IMR-90 (cell line): ENCODE measurements around the gene PAXX. TPM values are rescaled to one million over a fixed set of nuclear protein-coding genes. Genes with fewer than 3 reads are reported as not detected.
A peak's percentile ranks its signal among the peaks of the same experiment; 100 is the strongest.

Source experiments
- ATAC-seq: fragments of 200-7000 bp; cut with Tn5 transposase; 2 replicates; pipeline ENCODE4 v1.9.1; 2020; ENCODE audit warnings: low read depth, mild to moderate bottlenecking, moderate library complexity
- BruUV-seq: library from RNA; stranded (reverse); fragments of 400-500 nt; replicated peaks from 2 replicates; lab custom pipeline; 2021; lab: Mats Ljungman, UMichigan
- CTCF ChIA-PET: fragments of 300-600 bp; formaldehyde crosslinking; extraction: SDS; loops from one replicate; lab custom pipeline; 2021; ENCODE audit warnings: antibody characterized with exemption; lab: Yijun Ruan, JAX
- POLR2A ChIA-PET: fragments of 300-600 bp; sonication (Branson Sonifier 250); formaldehyde crosslinking; loops from one replicate; lab custom pipeline; 2022; ENCODE audit warnings: antibody characterized with exemption; ENCODE audit not compliant: unreplicated experiment; lab: Charles Lee
- DNase-seq: peaks from one replicate; pipeline ENCODE4 v3.0.0; 2013
- H2AFZ ChIP-seq: replicated peaks from 2 replicates; pipeline ENCODE3; 2013; ENCODE audit warnings: low read length, mild to moderate bottlenecking; ENCODE audit not compliant: poor library complexity
- H2AK5ac ChIP-seq: 2 replicates; pipeline ENCODE4 v1.6.1; 2013; ENCODE audit warnings: low read depth, low read length, inconsistent platforms
- H2AK9ac ChIP-seq: replicated peaks from 2 replicates; pipeline ENCODE3; 2013; ENCODE audit warnings: mild to moderate bottlenecking, low read depth, low read length, moderate library complexity; ENCODE audit not compliant: poor library complexity
- H2BK120ac ChIP-seq: 2 replicates; pipeline ENCODE4 v1.6.1; 2013; ENCODE audit warnings: low read depth, low read length, inconsistent platforms
- H2BK15ac ChIP-seq: 3 replicates; pipeline ENCODE4 v1.6.1; 2013; ENCODE audit warnings: low read depth, low read length, inconsistent platforms
- H2BK20ac ChIP-seq: 2 replicates; pipeline ENCODE4 v1.6.1; 2013; ENCODE audit warnings: low read depth, mild to moderate bottlenecking, inconsistent platforms, low read length, moderate library complexity
- H2BK5ac ChIP-seq: 2 replicates; pipeline ENCODE4 v1.6.1; 2013; ENCODE audit warnings: mild to moderate bottlenecking, low read depth, low read length, inconsistent platforms; ENCODE audit not compliant: poor library complexity, severe bottlenecking
- H3K14ac ChIP-seq: replicated peaks from 2 replicates; pipeline ENCODE4 v1.6.1; 2013; ENCODE audit warnings: low read depth, low read length, inconsistent platforms
- H3K18ac ChIP-seq: 2 replicates; pipeline ENCODE4 v1.6.1; 2013; ENCODE audit warnings: low read depth, low read length, control low read depth
- H3K23ac ChIP-seq: 2 replicates; pipeline ENCODE4 v1.6.1; 2013; ENCODE audit warnings: low read depth, low read length, inconsistent platforms
- H3K27ac ChIP-seq: 2 replicates; pipeline ENCODE4 v1.5.1; 2013; ENCODE audit warnings: mild to moderate bottlenecking, control low read depth, low read length; ENCODE audit not compliant: insufficient read depth
- H3K27me3 ChIP-seq: 2 replicates; pipeline ENCODE4 v1.6.1; 2013; ENCODE audit warnings: low read length; ENCODE audit not compliant: control insufficient read depth, insufficient read depth
- H3K36me3 ChIP-seq: 2 replicates; pipeline ENCODE4 v1.6.1; 2013; ENCODE audit warnings: low read length, mixed read lengths; ENCODE audit not compliant: control insufficient read depth, insufficient read depth
- H3K4ac ChIP-seq: 2 replicates; pipeline ENCODE4 v1.6.1; 2013; ENCODE audit warnings: low read depth, low read length, inconsistent platforms
- H3K4me1 ChIP-seq: 2 replicates; pipeline ENCODE4 v1.6.1; 2013; ENCODE audit warnings: low read length, mixed read lengths; ENCODE audit not compliant: control insufficient read depth, insufficient read depth
- H3K4me2 ChIP-seq: 2 replicates; pipeline ENCODE4 v1.6.1; 2013; ENCODE audit warnings: low read depth, mild to moderate bottlenecking, control low read depth, low read length, moderate library complexity
- H3K4me3 ChIP-seq: 2 replicates; pipeline ENCODE4 v1.5.1; 2013; ENCODE audit warnings: low read depth, mild to moderate bottlenecking, control low read depth, low read length, moderate library complexity; ENCODE audit not compliant: insufficient read depth
- H3K56ac ChIP-seq: 2 replicates; pipeline ENCODE4 v1.6.1; 2013; ENCODE audit warnings: low read length, inconsistent platforms; ENCODE audit not compliant: insufficient read depth; ENCODE audit errors: extremely low read depth
- H3K79me1 ChIP-seq, 2 experiments: 2 replicates each; pipeline ENCODE4 v1.6.1; 2013; ENCODE audit warnings: low read length in 2 of 2, inconsistent platforms in 1 of 2, low read depth in 1 of 2
- H3K9ac ChIP-seq: 2 replicates; pipeline ENCODE4 v1.6.1; 2013; ENCODE audit warnings: low read depth, low read length, control low read depth
- H3K9me1 ChIP-seq: 2 replicates; pipeline ENCODE4 v1.6.1; 2013; ENCODE audit warnings: low read length, inconsistent platforms; ENCODE audit not compliant: insufficient read depth
- H3K9me3 ChIP-seq: 2 replicates; pipeline ENCODE4 v1.6.1; 2013; ENCODE audit warnings: low read length; ENCODE audit not compliant: control insufficient read depth, insufficient read depth
- H4K20me1 ChIP-seq: 2 replicates; pipeline ENCODE4 v1.6.1; 2013; ENCODE audit warnings: low read length, inconsistent platforms; ENCODE audit not compliant: insufficient read depth
- H4K5ac ChIP-seq: 2 replicates; pipeline ENCODE4 v1.6.1; 2013; ENCODE audit warnings: mild to moderate bottlenecking, low read depth, low read length, control low read depth
- H4K8ac ChIP-seq, 2 experiments: 2 replicates each; pipeline ENCODE4 v1.6.1; 2013; ENCODE audit warnings: low read depth in 2 of 2, low read length in 2 of 2, control low read depth in 1 of 2, inconsistent platforms in 1 of 2
- H4K91ac ChIP-seq: 2 replicates; pipeline ENCODE4 v1.6.1; 2013; ENCODE audit warnings: low read depth, low read length, inconsistent platforms; ENCODE audit not compliant: insufficient read depth
- CHD1 ChIP-seq: IDR thresholded peaks from 2 replicates; pipeline ENCODE4 v1.6.1; 2012; ENCODE audit warnings: low read depth, low read length, improper control_type of control experiment
- ELK1 ChIP-seq: fragments of 150-350 bp; IDR thresholded peaks from 2 replicates; pipeline ENCODE4 v1.6.1; 2016; ENCODE audit warnings: low read depth, mild to moderate bottlenecking, low read length, moderate library complexity, borderline replicate concordance
- FOS ChIP-seq: fragments of 150-350 bp; IDR thresholded peaks from 2 replicates; pipeline ENCODE4 v1.6.1; 2016; ENCODE audit warnings: low read depth, low read length
- MAFK ChIP-seq: IDR thresholded peaks from 2 replicates; pipeline ENCODE4 v1.6.1; 2012; ENCODE audit warnings: low read depth, low read length, improper control_type of control experiment
- MXI1 ChIP-seq: IDR thresholded peaks from 2 replicates; pipeline ENCODE4 v1.6.1; 2012; ENCODE audit warnings: low read depth, mild to moderate bottlenecking, low read length, moderate library complexity, borderline replicate concordance
- NFE2L2 ChIP-seq: fragments of 150-350 bp; IDR thresholded peaks from 2 replicates; pipeline ENCODE4 v1.6.1; 2016; ENCODE audit warnings: low read depth, mild to moderate bottlenecking, low read length
- POLR2A ChIP-seq: IDR thresholded peaks from 2 replicates; pipeline ENCODE4 v1.6.1; 2012; ENCODE audit warnings: mild to moderate bottlenecking, low read depth, low read length
- RFX5 ChIP-seq: IDR thresholded peaks from 2 replicates; pipeline ENCODE4 v1.8.0; 2012; ENCODE audit warnings: low read depth, mild to moderate bottlenecking, low read length, moderate library complexity
- USF2 ChIP-seq: fragments of 150-350 bp; IDR thresholded peaks from 2 replicates; pipeline ENCODE4 v1.6.1; 2017; ENCODE audit warnings: mild to moderate bottlenecking, antibody characterized with exemption, low read length, low read depth
- WGBS, 2 experiments: methylation state at CpG; one replicate each; pipeline versions ENCODE4 v1.1.5 to v1.1.7; 2013; ENCODE audit warnings: missing lambda C conversion rate in 2 of 2; ENCODE audit not compliant: insufficient read length in 1 of 2; ENCODE audit errors: extremely low coverage in 2 of 2; 5-methylcytosine and 5-hydroxymethylcytosine counted together
- dilution Hi-C: fragments of 300-500 bp; cut with HindIII; formaldehyde crosslinking; loops from one replicate; pipeline ENCODE4 v1.14.3; 2018; ENCODE audit warnings: low sequenced_read_pairs; ENCODE audit not compliant: unreplicated experiment
- in situ Hi-C: fragments of 300-500 bp; cut with MboI; formaldehyde crosslinking; loops from 3 replicates; pipeline ENCODE4 v1.14.3; 2019; ENCODE audit warnings: low sequenced_read_pairs, inconsistent platforms, mixed read lengths
- intact Hi-C: fragments of 100-400 bp; cut with micrococcal nuclease; formaldehyde crosslinking; loops from 2 replicates; pipeline ENCODE4 v1.10.0; 2022
- polyA plus RNA-seq, 3 experiments: library from polyadenylated mRNA; depleted of rRNA; stranded (reverse); fragments of >200 nt; gene quantifications; 2 replicates each; pipeline ENCODE4 v1.2.3, GENCODE V29; 2012; ENCODE audit warnings: low replicate concordance in 1 of 3
- total RNA-seq: library from RNA; depleted of rRNA; stranded (reverse); fragments of >200 nt; gene quantifications from 2 replicates; pipeline ENCODE4 v1.2.3, GENCODE V29; 2012

The PAXX gene
- total and polyA plus RNA-seq, 2 of the 4 experiments (the other 2 are of a cell fraction), result 5.7 to 24.6 TPM

GRCh38 chr9:136965771-136966484 lies 26.3 kb upstream of the PAXX start:
- Histone ChIP-seq H3K4ac (no peak overlapping the region), H2BK15ac (no peak overlapping the region), H3K4me1 (no peaks in the 10 kb centered on the region), H4K91ac (no peak overlapping the region), H4K8ac (no peak overlapping the region), H3K4me2 (peak overlapping the region; percentile 70), H3K14ac (no peak overlapping the region), H3K36me3 (no peaks in the 10 kb centered on the region), H3K23ac (no peak overlapping the region), H2BK5ac (no peak overlapping the region), H3K56ac (no peak overlapping the region), H2AFZ (peak overlapping the region; percentile 78), H4K20me1 (no peaks in the 10 kb centered on the region), H3K9me1 (peaks cover 2% of the 10 kb centered on the region; the same call in 1 of the 2 replicates), H2AK9ac (peak overlapping the region; percentile 13), H3K27me3 (peaks cover 17% of the 10 kb centered on the region), H2BK120ac (no peak overlapping the region), H3K79me1 (no peaks in the 10 kb centered on the region), H2AK5ac (no peak overlapping the region), H3K9me3 (no peaks in the 10 kb centered on the region), H3K27ac (no peak overlapping the region), H3K4me3 (no peak overlapping the region), H4K5ac (no peak overlapping the region), H3K18ac (no peak overlapping the region), H3K9ac (no peak overlapping the region), H2BK20ac (no peak overlapping the region)
- CTCF ChIA-PET, result no interaction called here
- no peak for DNase-seq
- 11% methylated on average over 5 of the region's 23 CpGs; no CpG with 5 or more reads in 1 of the 2 experiments for WGBS, 2 experiments
- intact Hi-C loops, result no loop called here
- in situ Hi-C loops, result no loop called here
- dilution Hi-C loops, result no loop called here
- no TSS peak for BruUV-seq
- ATAC-seq, result no peak
- TF ChIP-seq ELK1 (no peak), MXI1 (no peak), CHD1 (no peak), RFX5 (no peak), MAFK (no peak), USF2 (peak; percentile 78), POLR2A (no peak), FOS (no peak), NFE2L2 (no peak)
- POLR2A ChIA-PET, result interaction anchor here (0.6 kb wide), 1 partner anchor 113 kb away, joined by 3 read pairs; no protein-coding TSS in a partner anchor
